ENCODE data around the gene PRSS3.
"Not testable (repeated sequence)": the region's sequence is repeated elsewhere in the genome, so short reads cannot be mapped to it uniquely, and the experiment has no call there.

Gene PRSS3

GRCh38 chr9:33813712-33814641, 18.6 kb downstream of the PRSS3 start:
- no peak overlapping the region for H3K4me3 ChIP-seq (ENCODE audit: low read length)
- DNase-seq (ENCODE audit: low read depth, low spot score) = peak; percentile 61

GRCh38 chr9:33815781-33816180, 20.4 kb downstream of the PRSS3 start:
- H3K4me3 ChIP-seq (ENCODE audit: low read length) = no peak overlapping the region
- DNase-seq (ENCODE audit: low read depth, low spot score) = no peak

GRCh38 chr9:33816327-33817252, 21.2 kb downstream of the PRSS3 start, which contains the start of gene UBE2R2:
TSS of gene UBE2R2 (plus strand) at chr9:33817160. CDS start at chr9:33817758, 598 bp downstream.
- DNase-seq (ENCODE audit: low read depth, low spot score) = peak; percentile 91
- peak within 1 kb of the TSS; percentile 90 for H3K4me3 ChIP-seq (ENCODE audit: low read length)

- peak overlapping the region; percentile 90 for H3K4me3 ChIP-seq (ENCODE audit: low read length)
- DNase-seq (ENCODE audit: low read depth, low spot score) = peak; percentile 37
Measured at GRCh38 chr9:33817327-33818166, 22.2 kb downstream of the PRSS3 start.

GRCh38 chr9:33818167-33818846, 22.9 kb downstream of the PRSS3 start:
- DNase-seq (ENCODE audit: low read depth, low spot score) = peak; percentile 52

GRCh38 chr9:33818847-33819500, 23.6 kb downstream of the PRSS3 start:
- H3K4me3 ChIP-seq (ENCODE audit: low read length) = peak overlapping the region; percentile 90
- no peak for DNase-seq (ENCODE audit: low read depth, low spot score)

More at GRCh38 chr9:33818167-33818846, 22.9 kb downstream of the PRSS3 start:
- H3K4me3 ChIP-seq (ENCODE audit: low read length) = peak overlapping the region; percentile 90

- no peak for DNase-seq (ENCODE audit: low read depth, low spot score)
- H3K4me3 ChIP-seq (ENCODE audit: low read length) = no peak overlapping the region
Measured at GRCh38 chr9:33820231-33820745, 24.9 kb downstream of the PRSS3 start.

- DNase-seq (ENCODE audit: low read depth, low spot score) = no peak
Measured at GRCh38 chr9:33823801-33824200, 28.4 kb downstream of the PRSS3 start.

GRCh38 chr9:33827285-33827684, 31.9 kb downstream of the PRSS3 start:
- not testable (repeated sequence) for H3K4me3 ChIP-seq (ENCODE audit: low read length); DNase-seq (ENCODE audit: low read depth, low spot score)

More at GRCh38 chr9:33823801-33824200, 28.4 kb downstream of the PRSS3 start:
- no peak overlapping the region for H3K4me3 ChIP-seq (ENCODE audit: low read length)

GRCh38 chr9:33829641-33830230, 34.4 kb downstream of the PRSS3 start:
- not testable (repeated sequence) for H3K4me3 ChIP-seq (ENCODE audit: low read length); DNase-seq (ENCODE audit: low read depth, low spot score)

- H3K4me3 ChIP-seq (ENCODE audit: low read length) = no peak overlapping the region
- no peak for DNase-seq (ENCODE audit: low read depth, low spot score)
Measured at GRCh38 chr9:33835625-33836260, 40.4 kb downstream of the PRSS3 start.

GRCh38 chr9:33836261-33836660, 40.9 kb downstream of the PRSS3 start:
- DNase-seq (ENCODE audit: low read depth, low spot score); H3K4me3 ChIP-seq (ENCODE audit: low read length): not testable (repeated sequence)

- DNase-seq (ENCODE audit: low read depth, low spot score) = no peak
- no peak overlapping the region for H3K4me3 ChIP-seq (ENCODE audit: low read length)
Measured at GRCh38 chr9:33837138-33837537, 41.8 kb downstream of the PRSS3 start.

GRCh38 chr9:33840381-33840780, 45.0 kb downstream of the PRSS3 start:
- no peak overlapping the region for H3K4me3 ChIP-seq (ENCODE audit: low read length)
- no peak for DNase-seq (ENCODE audit: low read depth, low spot score)

- no peak overlapping the region for H3K4me3 ChIP-seq (ENCODE audit: low read length)
- no peak for DNase-seq (ENCODE audit: low read depth, low spot score)
Measured at GRCh38 chr9:33843312-33843961, 48.1 kb downstream of the PRSS3 start.

GRCh38 chr9:33846231-33846630, 50.9 kb downstream of the PRSS3 start:
- no peak for DNase-seq (ENCODE audit: low read depth, low spot score)
- no peak overlapping the region for H3K4me3 ChIP-seq (ENCODE audit: low read length)

All from Jurkat, Clone E6-1 (cell line).